ENCODE data around the gene TAF4B.
"Not testable (repeated sequence)": the region's sequence is repeated elsewhere in the genome, so short reads cannot be mapped to it uniquely, and the experiment has no call there.

TAF4B gene

GRCh38 chr18:26238718-26239117, 12.5 kb downstream of the TAF4B start:
- H3K27me3 ChIP-seq (ENCODE audit: control insufficient read depth, insufficient read depth, low read length), result not testable (repeated sequence)

GRCh38 chr18:26242392-26242791, 16.1 kb downstream of the TAF4B start:
- H3K27me3 ChIP-seq (ENCODE audit: control insufficient read depth, insufficient read depth, low read length); H3K27ac ChIP-seq (ENCODE audit: low read depth, low read length); H3K4me1 ChIP-seq (ENCODE audit: control insufficient read depth, insufficient read depth, low read length); H3K36me3 ChIP-seq (ENCODE audit: control insufficient read depth, insufficient read depth, low read length); H3K9ac ChIP-seq (ENCODE audit: low read length); H3K4me3 ChIP-seq (ENCODE audit: low read depth, low read length): not testable (repeated sequence)
- H3K9me3 ChIP-seq (ENCODE audit: control insufficient read depth, insufficient read depth, low read depth, low read length), result peaks cover 23% of the 10 kb centered on the region

More at GRCh38 chr18:26238718-26239117, 12.5 kb downstream of the TAF4B start:
- H3K9me3 ChIP-seq (ENCODE audit: control insufficient read depth, insufficient read depth, low read depth, low read length); H3K9ac ChIP-seq (ENCODE audit: low read length); H3K27ac ChIP-seq (ENCODE audit: low read depth, low read length); H3K4me3 ChIP-seq (ENCODE audit: low read depth, low read length); H3K36me3 ChIP-seq (ENCODE audit: control insufficient read depth, insufficient read depth, low read length): not testable (repeated sequence)
- peaks cover 20% of the 10 kb centered on the region for H3K4me1 ChIP-seq (ENCODE audit: control insufficient read depth, insufficient read depth, low read length)

- not testable (repeated sequence) for H3K27ac ChIP-seq (ENCODE audit: low read depth, low read length); H3K4me3 ChIP-seq (ENCODE audit: low read depth, low read length); H3K27me3 ChIP-seq (ENCODE audit: control insufficient read depth, insufficient read depth, low read length); H3K4me1 ChIP-seq (ENCODE audit: control insufficient read depth, insufficient read depth, low read length); H3K36me3 ChIP-seq (ENCODE audit: control insufficient read depth, insufficient read depth, low read length); H3K9ac ChIP-seq (ENCODE audit: low read length)
- peaks cover 23% of the 10 kb centered on the region for H3K9me3 ChIP-seq (ENCODE audit: control insufficient read depth, insufficient read depth, low read depth, low read length)
Observed at GRCh38 chr18:26245434-26245833, 19.2 kb downstream of the TAF4B start.

GRCh38 chr18:26252411-26252810, 26.2 kb downstream of the TAF4B start:
- H3K4me1 ChIP-seq (ENCODE audit: control insufficient read depth, insufficient read depth, low read length), result peaks cover 2% of the 10 kb centered on the region; the same call in 1 of the 2 replicates
- no peak overlapping the region for H3K9ac ChIP-seq (ENCODE audit: low read length)
- H3K27ac ChIP-seq (ENCODE audit: low read depth, low read length), result no peak overlapping the region
- no peaks in the 10 kb centered on the region for H3K36me3 ChIP-seq (ENCODE audit: control insufficient read depth, insufficient read depth, low read length)
- H3K4me3 ChIP-seq (ENCODE audit: low read depth, low read length), result no peak overlapping the region
- H3K27me3 ChIP-seq (ENCODE audit: control insufficient read depth, insufficient read depth, low read length), result no peaks in the 10 kb centered on the region
- no peaks in the 10 kb centered on the region for H3K9me3 ChIP-seq (ENCODE audit: control insufficient read depth, insufficient read depth, low read depth, low read length)

GRCh38 chr18:26254808-26255207, 28.6 kb downstream of the TAF4B start:
- H3K27me3 ChIP-seq (ENCODE audit: control insufficient read depth, insufficient read depth, low read length); H3K4me3 ChIP-seq (ENCODE audit: low read depth, low read length); H3K9me3 ChIP-seq (ENCODE audit: control insufficient read depth, insufficient read depth, low read depth, low read length); H3K4me1 ChIP-seq (ENCODE audit: control insufficient read depth, insufficient read depth, low read length); H3K27ac ChIP-seq (ENCODE audit: low read depth, low read length); H3K36me3 ChIP-seq (ENCODE audit: control insufficient read depth, insufficient read depth, low read length); H3K9ac ChIP-seq (ENCODE audit: low read length): not testable (repeated sequence)

GRCh38 chr18:26255695-26256622, 29.7 kb downstream of the TAF4B start:
- H3K9ac ChIP-seq (ENCODE audit: low read length), result no peak overlapping the region
- H3K9me3 ChIP-seq (ENCODE audit: control insufficient read depth, insufficient read depth, low read depth, low read length), result no peaks in the 10 kb centered on the region
- no peak overlapping the region for H3K27ac ChIP-seq (ENCODE audit: low read depth, low read length)
- no peaks in the 10 kb centered on the region for H3K36me3 ChIP-seq (ENCODE audit: control insufficient read depth, insufficient read depth, low read length)
- H3K4me1 ChIP-seq (ENCODE audit: control insufficient read depth, insufficient read depth, low read length), result peaks cover 2% of the 10 kb centered on the region; the same call in 1 of the 2 replicates
- H3K4me3 ChIP-seq (ENCODE audit: low read depth, low read length), result no peak overlapping the region
- no peaks in the 10 kb centered on the region for H3K27me3 ChIP-seq (ENCODE audit: control insufficient read depth, insufficient read depth, low read length)

- no peaks in the 10 kb centered on the region for H3K27me3 ChIP-seq (ENCODE audit: control insufficient read depth, insufficient read depth, low read length)
- no peak overlapping the region for H3K4me3 ChIP-seq (ENCODE audit: low read depth, low read length)
- H3K9me3 ChIP-seq (ENCODE audit: control insufficient read depth, insufficient read depth, low read depth, low read length), result no peaks in the 10 kb centered on the region
- no peak overlapping the region for H3K27ac ChIP-seq (ENCODE audit: low read depth, low read length)
- no peaks in the 10 kb centered on the region for H3K36me3 ChIP-seq (ENCODE audit: control insufficient read depth, insufficient read depth, low read length)
- peaks cover 7% of the 10 kb centered on the region for H3K4me1 ChIP-seq (ENCODE audit: control insufficient read depth, insufficient read depth, low read length)
- no peak overlapping the region for H3K9ac ChIP-seq (ENCODE audit: low read length)
Observed at GRCh38 chr18:26258711-26259110, 32.5 kb downstream of the TAF4B start.

GRCh38 chr18:26259416-26259815, 33.2 kb downstream of the TAF4B start:
- H3K9me3 ChIP-seq (ENCODE audit: control insufficient read depth, insufficient read depth, low read depth, low read length); H3K4me1 ChIP-seq (ENCODE audit: control insufficient read depth, insufficient read depth, low read length); H3K4me3 ChIP-seq (ENCODE audit: low read depth, low read length); H3K36me3 ChIP-seq (ENCODE audit: control insufficient read depth, insufficient read depth, low read length); H3K9ac ChIP-seq (ENCODE audit: low read length); H3K27me3 ChIP-seq (ENCODE audit: control insufficient read depth, insufficient read depth, low read length); H3K27ac ChIP-seq (ENCODE audit: low read depth, low read length): not testable (repeated sequence)

- Histone ChIP-seq H3K36me3 (ENCODE audit: control insufficient read depth, insufficient read depth, low read length) (peaks cover under 1% of the 10 kb centered on the region), H3K4me3 (ENCODE audit: low read depth, low read length) (no peak overlapping the region), H3K27ac (ENCODE audit: low read depth, low read length) (peak overlapping the region; percentile 38; the same call in 1 of the 2 replicates), H3K4me1 (ENCODE audit: control insufficient read depth, insufficient read depth, low read length) (peaks cover 5% of the 10 kb centered on the region; the same call in 1 of the 2 replicates), H3K9ac (ENCODE audit: low read length) (no peak overlapping the region), H3K27me3 (ENCODE audit: control insufficient read depth, insufficient read depth, low read length) (no peaks in the 10 kb centered on the region), H3K9me3 (ENCODE audit: control insufficient read depth, insufficient read depth, low read depth, low read length) (no peaks in the 10 kb centered on the region)
Observed at GRCh38 chr18:26262156-26262555, 35.9 kb downstream of the TAF4B start.

- Histone ChIP-seq H3K9ac (ENCODE audit: low read length) (no peak overlapping the region), H3K27ac (ENCODE audit: low read depth, low read length) (no peak overlapping the region), H3K36me3 (ENCODE audit: control insufficient read depth, insufficient read depth, low read length) (peaks cover 24% of the 10 kb centered on the region), H3K4me3 (ENCODE audit: low read depth, low read length) (no peak overlapping the region), H3K4me1 (ENCODE audit: control insufficient read depth, insufficient read depth, low read length) (no peaks in the 10 kb centered on the region; the same call in 1 of the 2 replicates), H3K9me3 (ENCODE audit: control insufficient read depth, insufficient read depth, low read depth, low read length) (no peaks in the 10 kb centered on the region), H3K27me3 (ENCODE audit: control insufficient read depth, insufficient read depth, low read length) (no peaks in the 10 kb centered on the region)
Observed at GRCh38 chr18:26267357-26267930, 41.2 kb downstream of the TAF4B start.

- Histone ChIP-seq H3K9ac (ENCODE audit: low read length) (no peak overlapping the region), H3K4me1 (ENCODE audit: control insufficient read depth, insufficient read depth, low read length) (no peaks in the 10 kb centered on the region), H3K36me3 (ENCODE audit: control insufficient read depth, insufficient read depth, low read length) (peaks cover 24% of the 10 kb centered on the region), H3K27ac (ENCODE audit: low read depth, low read length) (no peak overlapping the region), H3K9me3 (ENCODE audit: control insufficient read depth, insufficient read depth, low read depth, low read length) (no peaks in the 10 kb centered on the region), H3K27me3 (ENCODE audit: control insufficient read depth, insufficient read depth, low read length) (no peaks in the 10 kb centered on the region), H3K4me3 (ENCODE audit: low read depth, low read length) (no peak overlapping the region)
Observed at GRCh38 chr18:26268454-26268853, 42.2 kb downstream of the TAF4B start.
